NCI-H128 (cell line): ENCODE data around the gene APAF1.
A peak's percentile ranks its signal among the peaks of the same experiment; 100 is the strongest.

Source experiments
- DNase-seq: peaks from one replicate; lab custom pipeline; 2025; ENCODE audit not compliant: unreplicated experiment; lab: John Stamatoyannopoulos, UW

APAF1 gene

DNA sequence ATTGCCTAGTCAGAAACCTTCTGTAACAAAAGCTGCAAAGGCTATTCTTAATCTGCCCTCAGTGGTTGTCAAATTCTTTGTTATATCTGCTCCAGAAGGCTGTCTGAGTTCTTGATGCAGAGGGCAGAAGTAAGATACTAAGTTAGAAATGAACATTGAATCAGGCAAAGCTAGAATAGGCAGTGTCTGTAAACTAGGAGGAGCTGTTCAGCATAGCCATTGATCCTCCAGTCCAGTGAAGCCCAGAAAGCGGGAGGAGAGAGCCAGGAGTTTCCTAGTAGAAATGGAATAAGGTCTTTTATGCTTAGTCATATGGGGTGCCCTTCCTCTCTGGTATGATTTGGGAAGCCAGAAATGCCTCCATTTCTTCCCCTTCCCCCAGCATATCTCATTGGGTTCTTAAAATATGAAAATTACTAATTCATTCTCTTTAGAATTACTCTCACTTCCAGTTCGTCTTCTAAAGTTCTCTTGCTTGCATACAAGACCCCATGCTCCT lies 76.2 kb downstream of the APAF1 start:
- no peak for DNase-seq

GRCh38 chr12:98724384-98725155 lies 79.5 kb downstream of the APAF1 start:
- DNase-seq: no peak

DNA sequence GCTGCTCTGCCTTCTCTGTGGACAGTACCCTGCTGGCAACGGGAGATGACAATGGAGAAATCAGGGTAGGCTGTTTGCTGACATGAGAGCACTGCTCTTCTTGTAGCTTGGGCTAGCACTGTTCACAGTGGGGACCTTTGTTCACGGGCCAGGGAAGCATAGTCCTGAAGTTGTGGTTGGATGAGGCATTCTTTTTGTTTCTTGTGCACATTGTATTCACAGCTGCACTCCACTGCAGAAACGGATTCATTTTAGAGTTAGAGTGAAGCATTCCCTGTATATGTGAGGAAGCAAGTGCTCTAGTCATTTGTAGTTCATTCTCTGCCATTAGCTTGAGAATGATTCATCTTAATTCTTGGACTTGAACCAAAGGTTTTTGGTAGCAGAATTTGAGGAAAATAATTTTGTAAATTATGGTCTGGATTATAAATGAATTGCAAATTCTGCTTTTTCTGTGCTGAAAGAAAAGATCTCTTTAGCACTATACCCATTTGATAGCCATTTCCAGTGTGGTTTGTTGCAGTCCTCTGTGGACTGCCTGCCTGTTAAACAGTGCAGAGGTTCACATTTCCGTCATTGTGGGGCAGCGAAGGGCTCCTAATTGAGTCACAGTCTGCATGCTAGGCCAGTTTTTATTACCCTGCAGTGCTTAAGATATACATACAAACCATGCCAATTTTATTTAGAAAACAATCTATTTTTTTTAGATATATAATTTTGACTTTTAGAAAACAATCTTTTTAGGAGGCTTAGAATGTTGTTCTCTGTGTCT lies 80.6 kb downstream of the APAF1 start:
- peak; percentile 15 for DNase-seq

DNA sequence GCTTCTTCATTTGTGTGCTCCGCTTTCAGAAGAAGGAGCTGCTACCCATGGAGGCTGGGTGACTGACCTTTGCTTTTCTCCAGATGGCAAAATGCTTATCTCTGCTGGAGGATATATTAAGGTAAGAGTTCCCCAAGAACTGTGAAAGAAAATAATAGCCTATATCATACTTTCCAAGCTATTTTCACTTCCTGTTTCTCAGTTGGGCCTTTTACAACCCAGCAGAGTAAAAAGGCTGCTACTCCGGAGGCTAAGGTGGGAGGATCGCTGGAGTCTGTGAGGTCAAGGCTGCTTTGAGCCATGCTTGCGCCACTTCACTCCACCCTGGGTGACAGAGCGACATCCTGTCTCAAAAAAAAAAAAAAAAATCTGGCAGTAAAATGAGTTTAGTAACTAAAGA lies 82.1 kb downstream of the APAF1 start:
- no peak for DNase-seq

GRCh38 chr12:98730412-98730811 lies 85.3 kb downstream of the APAF1 start:
- DNase-seq: no peak

DNA sequence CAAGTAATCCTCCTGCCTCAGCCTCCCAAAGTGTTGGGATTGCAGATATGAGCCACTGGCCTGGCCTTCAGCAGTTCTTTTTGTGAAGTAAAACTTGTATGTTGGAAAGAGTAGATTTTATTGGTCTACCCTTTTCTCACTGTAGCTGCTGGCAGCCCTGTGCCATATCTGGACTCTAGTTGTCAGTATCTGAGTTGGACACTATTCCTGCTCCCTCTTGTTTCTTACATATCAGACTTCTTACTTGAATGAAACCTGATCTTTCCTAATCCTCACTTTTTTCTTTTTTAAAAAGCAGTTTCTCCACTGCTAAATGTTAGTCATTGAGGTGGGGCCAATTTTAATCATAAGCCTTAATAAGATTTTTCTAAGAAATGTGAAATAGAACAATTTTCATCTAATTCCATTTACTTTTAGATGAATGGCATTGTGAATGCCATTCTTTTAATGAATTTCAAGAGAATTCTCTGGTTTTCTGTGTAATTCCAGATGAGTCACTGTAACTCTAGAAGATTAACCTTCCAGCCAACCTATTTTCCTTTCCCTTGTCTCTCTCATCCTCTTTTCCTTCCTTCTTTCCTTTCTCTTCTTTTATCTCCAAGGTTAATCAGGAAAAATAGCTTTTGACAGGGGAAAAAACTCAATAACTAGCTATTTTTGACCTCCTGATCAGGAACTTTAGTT lies 88.7 kb downstream of the APAF1 start:
- DNase-seq: no peak

GRCh38 chr12:98735821-98736220 lies 90.7 kb downstream of the APAF1 start:
- no peak for DNase-seq

GRCh38 chr12:98736352-98737321 lies 91.5 kb downstream of the APAF1 start:
- peak; percentile 38 for DNase-seq

DNA sequence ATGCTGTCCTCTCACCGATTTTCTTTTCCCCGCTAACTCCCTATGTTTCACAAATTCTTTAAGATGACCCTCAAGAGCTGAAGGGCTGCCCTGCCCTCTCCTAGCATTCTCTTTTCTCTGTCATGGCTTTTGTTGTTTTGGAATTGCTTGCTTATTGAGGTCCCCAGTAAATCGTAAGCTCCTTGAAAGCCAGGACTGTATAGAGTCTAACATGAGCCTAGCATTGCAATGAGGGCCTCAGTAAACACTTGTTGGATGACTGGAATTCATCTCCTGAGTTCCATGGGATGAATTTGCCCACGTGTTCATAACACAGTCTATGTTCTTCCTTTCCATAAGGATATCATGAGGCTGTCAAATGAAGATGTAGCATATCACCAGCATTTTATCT lies 92.2 kb downstream of the APAF1 start:
- DNase-seq: no peak

DNA sequence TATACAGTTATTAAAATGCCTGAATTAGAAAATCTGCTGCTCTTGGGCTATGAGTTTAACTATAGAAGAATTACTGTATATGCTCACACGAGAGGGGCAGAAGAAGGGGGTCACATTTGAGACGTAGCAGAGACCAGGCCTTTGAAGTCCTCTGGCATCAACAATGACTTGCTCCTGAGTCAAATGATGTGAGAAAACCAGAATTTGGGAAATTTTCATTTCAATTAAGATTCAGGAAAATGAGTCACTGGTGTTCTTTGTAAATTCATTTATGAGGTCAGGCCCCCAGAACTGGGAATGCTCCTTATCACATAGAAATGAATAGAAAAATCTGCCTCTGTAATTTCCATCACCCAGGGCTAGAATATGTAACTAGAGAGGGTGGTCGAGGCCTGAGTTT lies 92.9 kb downstream of the APAF1 start:
- DNase-seq: no peak

- no peak for DNase-seq
These were observed 93.4 kb downstream of the APAF1 start for GRCh38 chr12:98738539-98738938.

DNA sequence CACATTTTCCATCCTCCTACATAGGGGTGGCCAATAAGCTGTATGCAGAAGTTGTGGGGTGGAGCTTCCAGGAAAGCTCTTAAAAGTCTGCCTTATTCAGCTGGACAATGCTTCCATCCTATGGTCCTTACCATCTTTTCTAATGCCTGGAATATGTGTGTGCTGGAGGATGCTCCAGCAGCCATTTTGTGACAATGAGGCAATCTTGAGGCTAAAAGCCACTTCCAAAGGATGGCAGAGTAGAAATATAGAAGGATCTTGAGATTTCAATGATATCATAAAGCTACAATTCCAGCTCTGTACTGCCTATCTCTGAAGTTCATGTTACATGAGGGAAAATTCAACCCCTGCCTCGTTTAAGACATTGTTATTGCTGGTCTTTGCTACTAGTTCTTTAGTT lies 95.7 kb downstream of the APAF1 start:
- no peak for DNase-seq

GRCh38 chr12:98741196-98741555 lies 96.1 kb downstream of the APAF1 start:
- no peak for DNase-seq

DNA sequence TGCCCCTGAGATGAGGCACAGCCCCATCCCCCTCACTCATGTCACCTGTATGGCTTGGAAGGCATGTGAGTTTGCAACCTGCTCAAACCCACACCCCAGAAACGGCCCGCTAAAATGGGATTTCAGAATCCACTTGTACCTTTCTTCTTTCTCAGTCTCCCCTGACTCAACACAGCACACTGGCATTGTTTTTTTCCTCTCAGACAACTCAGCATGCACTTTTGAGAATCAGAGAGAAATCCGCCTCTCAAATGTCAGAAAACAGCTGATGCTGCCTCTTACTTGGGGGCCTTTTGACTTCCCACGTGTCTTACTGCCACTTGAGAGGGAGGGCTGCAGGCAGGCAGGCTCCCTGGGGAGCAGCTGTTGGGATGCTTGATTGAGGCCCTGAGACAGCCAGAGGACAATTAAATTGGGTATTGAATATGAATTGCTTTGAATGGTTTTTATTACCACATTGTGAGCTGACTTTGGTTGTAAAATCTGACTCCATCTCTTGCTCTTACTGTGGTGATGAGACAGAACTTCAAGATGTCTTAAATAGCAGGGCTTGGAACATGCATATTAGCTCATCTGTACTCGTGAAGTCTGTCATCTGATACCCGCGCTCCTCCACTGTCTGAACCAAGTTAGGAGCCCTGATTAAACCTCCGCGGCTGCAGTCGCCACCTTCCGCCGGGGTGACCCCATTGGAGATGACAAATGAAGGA lies 96.6 kb downstream of the APAF1 start:
- DNase-seq: peak; percentile 65

GRCh38 chr12:98743362-98743953 lies 98.4 kb downstream of the APAF1 start:
- DNase-seq: no peak

DNA sequence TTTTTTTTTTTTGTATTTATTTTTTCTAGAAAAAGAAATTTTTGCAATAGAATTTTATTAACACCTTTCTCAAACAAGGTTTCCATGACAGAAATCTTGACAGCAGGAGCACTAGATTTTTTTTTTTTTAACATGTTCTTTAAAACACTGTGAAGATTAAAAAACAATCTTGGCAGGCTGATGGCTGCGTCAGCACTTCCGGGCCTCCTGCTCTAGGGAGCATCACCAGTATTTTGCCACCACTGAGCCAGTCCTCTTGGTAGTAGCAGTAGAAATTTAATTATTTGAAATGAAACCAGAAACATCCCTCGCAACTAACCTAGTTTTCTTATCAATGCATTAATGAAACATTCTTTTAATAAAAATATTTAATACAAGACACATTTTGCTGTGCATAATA lies 99.6 kb downstream of the APAF1 start:
- no peak for DNase-seq

- no peak for DNase-seq
These were observed 100.7 kb downstream of the APAF1 start for GRCh38 chr12:98745578-98746391.

DNA sequence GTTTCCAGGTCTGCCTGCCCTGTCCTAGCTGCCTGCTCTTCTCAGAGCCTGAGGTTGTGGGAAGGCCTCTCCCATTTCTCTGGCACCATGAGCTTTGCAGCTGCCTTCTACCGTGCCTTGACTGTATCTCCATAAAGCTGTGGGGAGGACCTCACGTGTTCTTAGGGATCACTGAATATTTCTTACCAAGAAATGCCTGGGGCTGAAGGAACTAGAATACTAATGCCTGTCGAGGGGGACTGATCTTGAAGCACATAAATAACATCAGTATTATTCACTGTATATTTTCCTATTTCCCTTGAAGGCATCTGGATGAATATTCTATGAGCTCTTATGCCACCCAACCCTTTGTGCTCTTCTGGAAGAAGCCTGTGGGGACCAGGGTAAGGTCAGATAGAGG lies 103.4 kb downstream of the APAF1 start:
- DNase-seq: no peak

GRCh38 chr12:98750511-98750910 lies 105.4 kb downstream of the APAF1 start:
- no peak for DNase-seq
